ENCODE measurements around the gene TSSK3. TPM values are rescaled to one million over a fixed set of nuclear protein-coding genes. Genes with fewer than 3 reads are reported as not detected.
A peak's percentile ranks its signal among the peaks of the same experiment; 100 is the strongest.

Gene TSSK3
- total and polyA plus RNA-seq, 9 of the 15 experiments (the other 6 are each of a cell fraction or from before 2014, with no cell fraction given), result 0.27 to 2.8 (median 1.9) TPM

GRCh38 chr1:32334864-32335534, 27.3 kb upstream of the TSSK3 start (continued):
- TF ChIP-seq ZBTB2 (IDR thresholded peaks at IDR 0.05) (peak; percentile 44; the same call in 1 of the 2 replicates), ETV6 (IDR thresholded peaks at IDR 0.05; ENCODE audit: borderline replicate concordance in 1 of 2, low read depth in 2 of 2, low read length in 1 of 2) (no peak), ETV6 (CRISPR knock-in tag; IDR thresholded peaks at IDR 0.05; ENCODE audit: borderline replicate concordance) (0 out of 2 replicates have a peak, but pooled peaks have one; percentile 19), ZNF655 (CRISPR knock-in tag; IDR thresholded peaks at IDR 0.05) (no peak), FIP1L1 (IDR thresholded peaks at IDR 0.05; ENCODE audit: low read depth, low read length, poor library complexity, severe bottlenecking) (peak; percentile 90), ZNF224 (CRISPR knock-in tag; IDR thresholded peaks at IDR 0.05) (no peak), NCOA2 (IDR thresholded peaks at IDR 0.05; ENCODE audit: partially characterized antibody in 2 of 2) (no peak), ZSCAN29 (IDR thresholded peaks at IDR 0.05) (peak; percentile 73; the same call in 1 of the 2 replicates), NBN (IDR thresholded peaks at IDR 0.05; ENCODE audit: low read depth) (no peak), PCBP2 (IDR thresholded peaks at IDR 0.05; ENCODE audit: low read depth, low read length, poor library complexity, severe bottlenecking) (no peak), KDM5B (IDR thresholded peaks at IDR 0.05; ENCODE audit: insufficient replicate concordance, low read depth, low read length) (no peak), MCM7 (IDR thresholded peaks at IDR 0.05) (no peak), HEY1 (CRISPR knock-in tag; IDR thresholded peaks at IDR 0.05; ENCODE audit: borderline replicate concordance) (no peak), PKNOX1 (IDR thresholded peaks at IDR 0.05) (no peak), ARHGAP35 (IDR thresholded peaks at IDR 0.05; ENCODE audit: partially characterized antibody) (peak; percentile 55)
- TF ChIP-seq, protein P1, sequence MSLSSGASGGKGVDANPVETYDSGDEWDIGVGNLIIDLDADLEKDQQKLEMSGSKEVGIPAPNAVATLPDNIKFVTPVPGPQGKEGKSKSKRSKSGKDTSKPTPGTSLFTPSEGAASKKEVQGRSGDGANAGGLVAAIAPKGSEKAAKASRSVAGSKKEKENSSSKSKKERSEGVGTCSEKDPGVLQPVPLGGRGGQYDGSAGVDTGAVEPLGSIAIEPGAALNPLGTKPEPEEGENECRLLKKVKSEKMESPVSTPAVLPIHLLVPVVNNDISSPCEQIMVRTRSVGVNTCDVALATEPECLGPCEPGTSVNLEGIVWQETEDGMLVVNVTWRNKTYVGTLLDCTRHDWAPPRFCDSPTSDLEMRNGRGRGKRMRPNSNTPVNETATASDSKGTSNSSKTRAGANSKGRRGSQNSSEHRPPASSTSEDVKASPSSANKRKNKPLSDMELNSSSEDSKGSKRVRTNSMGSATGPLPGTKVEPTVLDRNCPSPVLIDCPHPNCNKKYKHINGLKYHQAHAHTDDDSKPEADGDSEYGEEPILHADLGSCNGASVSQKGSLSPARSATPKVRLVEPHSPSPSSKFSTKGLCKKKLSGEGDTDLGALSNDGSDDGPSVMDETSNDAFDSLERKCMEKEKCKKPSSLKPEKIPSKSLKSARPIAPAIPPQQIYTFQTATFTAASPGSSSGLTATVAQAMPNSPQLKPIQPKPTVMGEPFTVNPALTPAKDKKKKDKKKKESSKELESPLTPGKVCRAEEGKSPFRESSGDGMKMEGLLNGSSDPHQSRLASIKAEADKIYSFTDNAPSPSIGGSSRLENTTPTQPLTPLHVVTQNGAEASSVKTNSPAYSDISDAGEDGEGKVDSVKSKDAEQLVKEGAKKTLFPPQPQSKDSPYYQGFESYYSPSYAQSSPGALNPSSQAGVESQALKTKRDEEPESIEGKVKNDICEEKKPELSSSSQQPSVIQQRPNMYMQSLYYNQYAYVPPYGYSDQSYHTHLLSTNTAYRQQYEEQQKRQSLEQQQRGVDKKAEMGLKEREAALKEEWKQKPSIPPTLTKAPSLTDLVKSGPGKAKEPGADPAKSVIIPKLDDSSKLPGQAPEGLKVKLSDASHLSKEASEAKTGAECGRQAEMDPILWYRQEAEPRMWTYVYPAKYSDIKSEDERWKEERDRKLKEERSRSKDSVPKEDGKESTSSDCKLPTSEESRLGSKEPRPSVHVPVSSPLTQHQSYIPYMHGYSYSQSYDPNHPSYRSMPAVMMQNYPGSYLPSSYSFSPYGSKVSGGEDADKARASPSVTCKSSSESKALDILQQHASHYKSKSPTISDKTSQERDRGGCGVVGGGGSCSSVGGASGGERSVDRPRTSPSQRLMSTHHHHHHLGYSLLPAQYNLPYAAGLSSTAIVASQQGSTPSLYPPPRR (CRISPR knock-in tag; IDR thresholded peaks at IDR 0.05; ENCODE audit: borderline replicate concordance), result no peak
- TF ChIP-seq, protein P2, sequence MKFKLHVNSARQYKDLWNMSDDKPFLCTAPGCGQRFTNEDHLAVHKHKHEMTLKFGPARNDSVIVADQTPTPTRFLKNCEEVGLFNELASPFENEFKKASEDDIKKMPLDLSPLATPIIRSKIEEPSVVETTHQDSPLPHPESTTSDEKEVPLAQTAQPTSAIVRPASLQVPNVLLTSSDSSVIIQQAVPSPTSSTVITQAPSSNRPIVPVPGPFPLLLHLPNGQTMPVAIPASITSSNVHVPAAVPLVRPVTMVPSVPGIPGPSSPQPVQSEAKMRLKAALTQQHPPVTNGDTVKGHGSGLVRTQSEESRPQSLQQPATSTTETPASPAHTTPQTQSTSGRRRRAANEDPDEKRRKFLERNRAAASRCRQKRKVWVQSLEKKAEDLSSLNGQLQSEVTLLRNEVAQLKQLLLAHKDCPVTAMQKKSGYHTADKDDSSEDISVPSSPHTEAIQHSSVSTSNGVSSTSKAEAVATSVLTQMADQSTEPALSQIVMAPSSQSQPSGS (CRISPR knock-in tag; IDR thresholded peaks at IDR 0.05), result no peak
